NCI-H526 treated with DMSO at 0.1 percent for 48 hours (cell line): ENCODE results near the gene RNF34.

ENCODE experiments used
- DNase-seq: peaks from one replicate; lab custom pipeline; 2025; lab: John Stamatoyannopoulos, UW

RNF34 gene

GRCh38 chr12:121438905-121439304, 39.0 kb downstream of the RNF34 start:
- no peak for DNase-seq

- no peak for DNase-seq
Measured at GRCh38 chr12:121439715-121440114, 39.8 kb downstream of the RNF34 start.

GRCh38 chr12:121440768-121441167, 40.9 kb downstream of the RNF34 start:
- no peak for DNase-seq

- DNase-seq = no peak
Measured at GRCh38 chr12:121441555-121441954, 41.6 kb downstream of the RNF34 start.

- DNase-seq = no peak
Measured at GRCh38 chr12:121442028-121442948, 42.4 kb downstream of the RNF34 start.

- DNase-seq = peak; percentile 43
Measured at GRCh38 chr12:121443193-121443870, 43.4 kb downstream of the RNF34 start.

GRCh38 chr12:121443911-121444841, 44.3 kb downstream of the RNF34 start:
- DNase-seq = no peak

- DNase-seq = no peak
Measured at GRCh38 chr12:121444842-121445202, 44.9 kb downstream of the RNF34 start.

GRCh38 chr12:121446750-121447149, 46.8 kb downstream of the RNF34 start:
- DNase-seq = no peak

- no peak for DNase-seq
Measured at GRCh38 chr12:121448771-121449315, 48.9 kb downstream of the RNF34 start.

- no peak for DNase-seq
Measured at GRCh38 chr12:121451961-121452339, 52.0 kb downstream of the RNF34 start.

- DNase-seq = no peak
Measured at GRCh38 chr12:121452340-121452984, 52.5 kb downstream of the RNF34 start.

GRCh38 chr12:121452985-121453360, 53.1 kb downstream of the RNF34 start:
- DNase-seq = no peak

GRCh38 chr12:121453629-121454028, 53.7 kb downstream of the RNF34 start:
- DNase-seq = no peak

- no peak for DNase-seq
Measured at GRCh38 chr12:121454921-121455320, 55.0 kb downstream of the RNF34 start.

GRCh38 chr12:121455766-121456420, 56.0 kb downstream of the RNF34 start:
- no peak for DNase-seq

- DNase-seq = no peak
Measured at GRCh38 chr12:121456551-121456950, 56.6 kb downstream of the RNF34 start.

- no peak for DNase-seq
Measured at GRCh38 chr12:121461048-121461447, 61.1 kb downstream of the RNF34 start.

- DNase-seq = no peak
Measured at GRCh38 chr12:121464331-121464730, 64.4 kb downstream of the RNF34 start.

GRCh38 chr12:121465921-121466793, 66.2 kb downstream of the RNF34 start:
- peak; percentile 16 for DNase-seq
